ENCODE results near the gene ABCB8. TPM values are rescaled to one million over a fixed set of nuclear protein-coding genes. Genes with fewer than 3 reads are reported as not detected.

The ABCB8 gene
- total RNA-seq, 2 experiments from 2014 or later, result 48.1 to 48.3 TPM

GRCh38 chr7:151060416-151061212 lies 32.4 kb downstream of the ABCB8 start:
- ATAC-seq (ENCODE audit: low read depth), result no peak
- Mint-ChIP-seq H3K27me3 (no peaks in the 10 kb centered on the region), H3K9me3 (no peaks in the 10 kb centered on the region), H3K36me3 (peaks cover 8% of the 10 kb centered on the region), H3K4me1 (peaks cover 28% of the 10 kb centered on the region), H3K4me3 (peak overlapping the region; percentile 98), H3K27ac (peak overlapping the region; percentile 69)
- POLR2A ChIA-PET, result interaction anchor here (1.1 to 4.1 kb wide), 3 partner anchors 17 to 167 kb away, joined by 3 to 32 read pairs (median 7); partner anchors contain the start of genes FASTK and TMUB1
- DNase-seq, result no peak

GRCh38 chr7:151061213-151062110 lies 33.2 kb downstream of the ABCB8 start:
- ATAC-seq (ENCODE audit: low read depth), result no peak
- Mint-ChIP-seq H3K9me3 (no peaks in the 10 kb centered on the region), H3K4me1 (peaks cover 28% of the 10 kb centered on the region), H3K27me3 (no peaks in the 10 kb centered on the region), H3K36me3 (peaks cover 8% of the 10 kb centered on the region), H3K4me3 (peak overlapping the region; percentile 98), H3K27ac (peak overlapping the region; percentile 69)
- DNase-seq, result no peak
- POLR2A ChIA-PET, result interaction anchor here (1.1 to 4.1 kb wide), 3 partner anchors 16 to 166 kb away, joined by 3 to 32 read pairs (median 7); partner anchors contain the start of genes FASTK and TMUB1

DNA sequence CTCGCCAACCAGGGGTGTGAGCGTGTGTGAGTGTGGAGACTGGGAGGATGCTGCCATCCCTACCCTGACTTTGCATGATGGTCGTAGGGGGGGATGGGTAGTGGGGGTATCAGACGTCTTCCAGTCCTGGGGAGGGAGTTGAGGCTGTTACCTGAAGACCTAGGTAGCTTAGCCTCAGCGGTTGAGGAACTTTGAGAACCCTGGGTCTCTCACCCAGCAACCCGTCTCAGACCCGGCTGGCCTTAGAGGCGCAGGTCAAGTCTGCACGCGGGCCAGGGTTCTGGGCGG lies 33.8 kb downstream of the ABCB8 start:
- DNase-seq (no peak), ATAC-seq (ENCODE audit: low read depth) (no peak)
- Mint-ChIP-seq H3K36me3 (peaks cover 10% of the 10 kb centered on the region), H3K4me1 (peaks cover 24% of the 10 kb centered on the region), H3K27ac (no peak overlapping the region), H3K9me3 (no peaks in the 10 kb centered on the region), H3K27me3 (no peaks in the 10 kb centered on the region), H3K4me3 (no peak overlapping the region)
- POLR2A ChIA-PET, result interaction anchor here (2.6 kb wide), 1 partner anchor 16 kb away, joined by 7 read pairs; no protein-coding TSS in a partner anchor

DNA sequence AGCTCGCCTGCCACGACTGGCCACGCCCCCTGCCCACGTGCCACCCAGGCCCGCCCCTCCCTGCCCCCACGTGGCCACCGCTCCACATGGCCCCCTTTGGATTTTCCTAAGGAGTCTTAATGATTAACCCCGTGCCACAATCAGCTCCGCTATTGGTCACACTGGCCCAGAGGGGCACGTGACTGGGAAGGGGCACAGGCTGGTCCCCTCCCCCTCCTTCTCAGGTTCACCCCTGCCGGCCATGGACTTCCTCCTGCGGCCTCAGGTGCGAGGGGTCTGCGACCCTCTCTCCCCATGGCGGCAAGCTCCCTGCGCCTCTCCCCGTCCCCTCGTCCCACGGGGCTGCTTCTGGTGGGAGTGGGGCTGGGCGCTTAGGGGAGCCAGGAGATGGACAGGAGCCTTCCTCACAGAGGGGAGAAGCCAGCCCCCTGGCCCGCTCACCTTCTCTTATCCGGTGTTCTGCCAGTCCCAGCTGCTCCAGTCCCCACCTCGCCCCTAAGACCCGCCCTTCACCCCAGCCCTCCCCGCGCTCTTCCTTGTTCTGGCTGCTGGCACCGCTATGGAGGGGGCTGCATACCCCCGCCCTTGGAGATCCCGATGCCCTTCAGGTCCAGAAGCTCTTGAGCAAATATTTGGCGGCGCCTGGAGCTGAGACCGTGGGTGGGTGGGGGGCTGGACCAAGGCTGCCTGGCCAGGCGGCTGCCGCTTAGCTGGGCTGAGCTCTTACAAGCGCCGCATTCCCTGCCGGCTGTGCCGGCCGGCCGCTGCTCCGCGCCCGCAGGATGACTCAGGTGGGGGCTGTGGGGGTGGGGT lies 34.4 kb downstream of the ABCB8 start:
- POLR2A ChIA-PET, result interaction anchor here (0.6 kb wide), 1 partner anchor 24 kb away, joined by 3 read pairs; no protein-coding TSS in a partner anchor
- no peak overlapping the region for H3K4me3 Mint-ChIP-seq
- no peak for ATAC-seq (ENCODE audit: low read depth)
- no peak for DNase-seq
- peaks cover 20% of the 10 kb centered on the region for H3K4me1 Mint-ChIP-seq
- no peak overlapping the region for H3K27ac Mint-ChIP-seq
- no peaks in the 10 kb centered on the region for H3K27me3 Mint-ChIP-seq
- H3K9me3 Mint-ChIP-seq, result no peaks in the 10 kb centered on the region
- H3K36me3 Mint-ChIP-seq, result peaks cover 8% of the 10 kb centered on the region

DNA sequence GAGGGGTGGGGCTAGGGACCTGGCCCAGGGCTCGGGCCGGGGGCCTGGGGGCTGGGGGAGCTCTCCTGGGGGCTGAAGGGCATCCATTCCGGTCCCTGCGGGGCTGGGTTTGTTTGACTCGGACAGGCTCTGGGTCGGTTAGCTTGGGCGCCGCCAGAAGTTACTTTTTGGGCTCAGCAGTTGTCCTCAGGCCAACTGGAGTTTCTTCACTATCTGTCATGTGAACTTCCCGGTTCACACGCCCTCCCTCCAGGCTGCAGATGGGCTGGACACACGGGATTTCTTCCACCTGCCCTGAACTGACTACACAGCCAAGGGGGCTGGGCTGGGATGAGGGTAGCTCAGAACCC lies 34.9 kb downstream of the ABCB8 start:
- POLR2A ChIA-PET, result interaction anchor here (0.6 kb wide), 1 partner anchor 25 kb away, joined by 3 read pairs; no protein-coding TSS in a partner anchor
- DNase-seq (no peak), ATAC-seq (ENCODE audit: low read depth) (no peak)
- H3K27me3 Mint-ChIP-seq, result no peaks in the 10 kb centered on the region
- no peaks in the 10 kb centered on the region for H3K9me3 Mint-ChIP-seq
- H3K4me1 Mint-ChIP-seq, result peaks cover 20% of the 10 kb centered on the region
- no peak overlapping the region for H3K4me3 Mint-ChIP-seq
- H3K36me3 Mint-ChIP-seq, result peaks cover 8% of the 10 kb centered on the region
- H3K27ac Mint-ChIP-seq, result no peak overlapping the region

GRCh38 chr7:151064454-151064853 lies 36.2 kb downstream of the ABCB8 start:
- POLR2A ChIA-PET, result no interaction called here
- H3K27ac Mint-ChIP-seq, result no peak overlapping the region
- no peaks in the 10 kb centered on the region for H3K9me3 Mint-ChIP-seq
- no peaks in the 10 kb centered on the region for H3K27me3 Mint-ChIP-seq
- peaks cover 13% of the 10 kb centered on the region for H3K4me1 Mint-ChIP-seq
- H3K4me3 Mint-ChIP-seq, result no peak overlapping the region
- peaks cover 9% of the 10 kb centered on the region for H3K36me3 Mint-ChIP-seq
- DNase-seq (no peak), ATAC-seq (ENCODE audit: low read depth) (no peak)

DNA sequence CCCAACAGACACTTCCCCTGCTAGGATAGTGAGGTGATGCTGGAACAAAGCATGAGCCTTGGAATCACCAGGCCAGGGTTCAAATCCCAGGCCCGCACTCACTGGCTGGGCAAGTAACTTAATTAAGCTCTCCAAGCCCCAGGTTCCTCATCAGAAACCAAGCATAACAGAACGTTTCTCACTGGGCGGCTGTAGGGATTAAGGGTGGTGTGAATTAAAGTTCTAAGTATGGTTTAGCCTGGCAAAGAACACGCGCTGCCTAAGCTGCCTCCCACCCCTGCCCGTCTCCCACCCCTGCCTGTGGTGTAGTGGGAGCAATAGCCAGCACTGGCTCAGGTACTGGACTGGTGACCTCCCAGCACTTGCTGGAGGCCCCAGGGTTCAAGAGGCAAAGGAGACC lies 36.7 kb downstream of the ABCB8 start:
- H3K4me1 Mint-ChIP-seq, result peaks cover 13% of the 10 kb centered on the region
- no peak overlapping the region for H3K4me3 Mint-ChIP-seq
- no peaks in the 10 kb centered on the region for H3K27me3 Mint-ChIP-seq
- no peaks in the 10 kb centered on the region for H3K9me3 Mint-ChIP-seq
- peak overlapping the region; percentile 9 for H3K27ac Mint-ChIP-seq
- ATAC-seq (ENCODE audit: low read depth), result no peak
- peaks cover 9% of the 10 kb centered on the region for H3K36me3 Mint-ChIP-seq
- DNase-seq, result no peak
- POLR2A ChIA-PET, result no interaction called here

- peaks cover 10% of the 10 kb centered on the region for H3K36me3 Mint-ChIP-seq
- no peaks in the 10 kb centered on the region for H3K27me3 Mint-ChIP-seq
- no peak for DNase-seq
Measured at GRCh38 chr7:151065516-151065915, 37.3 kb downstream of the ABCB8 start.

GRCh38 chr7:151066273-151066974 lies 38.2 kb downstream of the ABCB8 start:
- H3K4me3 Mint-ChIP-seq, result no peak overlapping the region
- no peaks in the 10 kb centered on the region for H3K9me3 Mint-ChIP-seq
- H3K27me3 Mint-ChIP-seq, result no peaks in the 10 kb centered on the region
- ATAC-seq (ENCODE audit: low read depth), result no peak
- POLR2A ChIA-PET, result no interaction called here
- H3K27ac Mint-ChIP-seq, result no peak overlapping the region
- DNase-seq, result no peak
- peaks cover 6% of the 10 kb centered on the region for H3K4me1 Mint-ChIP-seq
- peaks cover 12% of the 10 kb centered on the region for H3K36me3 Mint-ChIP-seq

More at GRCh38 chr7:151065516-151065915, 37.3 kb downstream of the ABCB8 start:
- Mint-ChIP-seq H3K9me3 (no peaks in the 10 kb centered on the region), H3K4me1 (peaks cover 13% of the 10 kb centered on the region), H3K4me3 (no peak overlapping the region), H3K27ac (peak overlapping the region; percentile 9)
- POLR2A ChIA-PET, result no interaction called here
- no peak for ATAC-seq (ENCODE audit: low read depth)

DNA sequence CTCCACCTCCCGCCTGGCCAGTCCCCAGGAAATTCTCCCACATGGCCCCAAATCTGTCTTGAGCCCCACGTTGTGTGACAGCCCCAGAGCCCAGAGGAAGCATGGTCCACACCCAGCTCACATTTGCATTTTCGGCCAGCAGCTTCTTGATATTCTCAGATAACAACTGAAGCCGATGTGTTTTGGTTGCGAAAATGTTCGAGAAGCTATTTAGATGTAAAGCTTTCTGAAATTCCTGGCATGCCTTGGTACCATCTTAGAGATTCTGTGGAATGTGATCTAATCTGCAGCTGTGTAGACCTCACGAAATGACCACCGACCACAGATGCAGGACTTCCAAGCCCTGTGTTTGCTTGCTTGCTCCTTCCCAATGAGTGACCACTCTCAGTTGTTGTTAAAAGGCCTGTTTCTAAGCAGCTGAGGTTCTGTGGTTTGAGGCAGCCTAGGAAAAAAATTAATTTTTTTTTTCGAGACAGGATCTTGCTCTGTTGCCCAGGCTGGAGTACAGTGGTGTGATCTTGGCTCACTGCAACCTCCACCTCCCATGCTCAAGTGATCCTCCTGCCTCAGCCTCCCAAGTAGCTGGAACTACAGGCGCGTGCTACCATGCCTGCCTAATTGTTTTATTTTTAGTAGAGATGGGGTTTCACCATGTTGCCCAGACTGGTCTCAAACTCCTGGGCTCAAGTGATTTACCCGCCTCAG lies 40.0 kb downstream of the ABCB8 start:
- Mint-ChIP-seq H3K36me3 (peaks cover 10% of the 10 kb centered on the region), H3K4me1 (no peaks in the 10 kb centered on the region), H3K27me3 (no peaks in the 10 kb centered on the region), H3K27ac (no peak overlapping the region), H3K4me3 (no peak overlapping the region), H3K9me3 (no peaks in the 10 kb centered on the region)
- POLR2A ChIA-PET, result interaction anchor here (1.1 to 1.3 kb wide), 2 partner anchors 9 to 12 kb away, joined by 3 to 4 read pairs; partner anchors contain the start of gene FASTK
- ATAC-seq (ENCODE audit: low read depth), result no peak
- DNase-seq, result no peak

DNA sequence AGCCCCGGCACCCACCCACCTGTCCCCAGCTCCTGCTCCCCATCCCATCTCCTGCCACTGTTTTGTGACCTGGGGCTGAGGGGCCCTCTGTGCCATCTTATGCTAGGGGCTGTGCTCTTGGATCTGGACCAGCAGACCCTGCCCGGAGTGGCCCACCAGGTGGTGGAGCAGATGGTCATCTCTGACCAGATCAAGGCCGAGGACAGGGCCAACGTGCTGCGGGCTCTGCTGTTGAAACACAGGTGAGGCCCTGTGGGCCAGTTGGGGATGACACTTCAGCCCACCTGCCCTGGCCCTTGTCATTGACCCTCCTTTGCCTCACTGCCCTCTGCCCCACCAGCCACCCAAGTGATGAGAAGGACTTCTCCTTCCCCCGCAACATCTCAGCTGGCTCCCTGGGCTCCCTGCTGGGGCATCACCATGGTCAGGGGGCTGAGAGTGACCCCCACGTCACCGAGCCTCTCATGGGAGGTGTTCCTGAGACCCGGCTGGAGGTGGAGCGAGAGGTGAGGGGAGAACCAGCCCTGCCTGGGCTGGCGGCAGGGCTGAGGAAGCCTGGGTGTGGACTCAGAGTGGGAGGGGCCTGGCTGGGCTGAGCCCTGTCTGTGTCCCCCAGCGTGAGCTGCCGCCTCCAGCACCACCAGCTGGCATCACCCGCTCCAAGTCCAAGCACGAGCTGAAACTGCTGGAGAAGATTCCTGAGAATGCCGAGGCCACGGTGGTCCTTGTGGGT lies 41.8 kb downstream of the ABCB8 start:
- H3K9me3 Mint-ChIP-seq, result no peaks in the 10 kb centered on the region
- ATAC-seq (ENCODE audit: low read depth), result no peak

DNA sequence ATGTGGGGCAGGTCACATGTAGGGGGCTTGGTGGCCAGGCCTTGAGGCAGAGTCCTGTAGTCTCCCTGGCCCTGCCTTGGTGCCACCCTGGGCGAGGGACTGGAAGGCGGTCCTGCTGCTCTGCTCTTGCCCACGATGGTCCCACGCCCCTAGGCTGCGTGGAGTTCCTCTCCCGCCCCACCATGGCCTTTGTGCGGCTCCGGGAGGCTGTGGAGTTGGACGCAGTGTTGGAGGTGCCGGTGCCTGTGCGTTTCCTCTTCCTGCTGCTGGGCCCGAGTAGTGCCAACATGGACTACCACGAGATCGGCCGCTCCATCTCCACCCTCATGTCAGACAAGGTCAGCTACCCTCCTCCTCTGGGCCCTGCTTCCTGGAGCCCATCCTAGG lies 42.3 kb downstream of the ABCB8 start:
- POLR2A ChIA-PET, result no interaction called here
- H3K4me3 Mint-ChIP-seq, result no peak overlapping the region
- ATAC-seq (ENCODE audit: low read depth) (no peak), DNase-seq (no peak)
- H3K36me3 Mint-ChIP-seq, result peaks cover 8% of the 10 kb centered on the region
- no peak overlapping the region for H3K27ac Mint-ChIP-seq
- H3K4me1 Mint-ChIP-seq, result no peaks in the 10 kb centered on the region
- H3K27me3 Mint-ChIP-seq, result no peaks in the 10 kb centered on the region
- H3K9me3 Mint-ChIP-seq, result no peaks in the 10 kb centered on the region

More for the DNA sequence above, 41.8 kb downstream of the ABCB8 start:
- peaks cover 10% of the 10 kb centered on the region for H3K36me3 Mint-ChIP-seq
- no peak overlapping the region for H3K27ac Mint-ChIP-seq
- H3K4me1 Mint-ChIP-seq, result no peaks in the 10 kb centered on the region
- POLR2A ChIA-PET, result no interaction called here
- no peak for DNase-seq
- no peak overlapping the region for H3K4me3 Mint-ChIP-seq
- H3K27me3 Mint-ChIP-seq, result no peaks in the 10 kb centered on the region
